Breast epithelium (tissue), 3 donors: Measurements from ENCODE around the gene ACVR1B.

Source experiments
- CTCF ChIP-seq, 3 donors: fragments of 450-650 bp; IDR thresholded peaks; one replicate each; pipeline ENCODE4 v1.5.1; 2016 to 2017; ENCODE audit warnings: antibody characterized with exemption in 3 of 3, mild to moderate bottlenecking in 3 of 3, moderate library complexity in 3 of 3
- POLR2A ChIP-seq: fragments of 450-650 bp; IDR thresholded peaks from one replicate; pipeline ENCODE4 v1.6.1; 2016; ENCODE audit warnings: antibody characterized with exemption, mild to moderate bottlenecking, moderate library complexity
- POLR2AphosphoS5 ChIP-seq, 3 donors: sonication (generic); formaldehyde crosslinking; IDR thresholded peaks; one replicate each; pipeline ENCODE4 v1.6.1; 2017; ENCODE audit warnings: antibody characterized with exemption in 3 of 3

GRCh38 chr12:52027085-52027843 is 75.8 kb downstream of the ACVR1B start:
- TF ChIP-seq CTCF (IDR thresholded peaks at IDR 0.05) (no peak), POLR2A (no peak), POLR2AphosphoS5 (IDR thresholded peaks at IDR 0.05) (no peak)
